ENCODE measurements around the gene COL5A1.

DNA sequence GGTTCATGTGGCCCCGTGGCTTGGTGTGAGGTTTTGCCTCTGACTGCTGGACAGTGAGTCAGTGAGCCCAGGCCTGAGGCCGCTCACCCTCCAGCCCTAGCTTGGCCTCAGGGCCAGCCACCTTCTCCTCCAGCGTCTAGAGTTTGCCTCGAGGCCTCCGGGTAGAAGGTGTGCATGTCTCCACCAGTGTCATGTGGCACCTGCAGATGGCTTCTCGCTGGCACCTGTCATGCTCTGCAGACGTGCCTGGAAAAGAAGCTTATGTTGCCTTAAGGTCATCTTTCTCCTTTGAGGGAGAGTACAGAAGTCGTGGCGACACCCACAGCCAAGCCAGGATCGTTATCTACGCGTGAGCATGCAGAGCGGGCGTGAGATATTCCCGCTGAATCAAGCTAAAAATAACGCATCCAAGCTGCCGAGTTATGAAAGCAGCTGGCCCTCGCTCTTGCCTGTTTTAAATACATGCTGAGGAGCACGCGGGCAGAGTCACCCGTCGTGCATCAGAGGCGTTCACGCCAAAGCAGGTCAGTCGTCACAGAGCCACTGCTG, 159.3 kb downstream of the COL5A1 start:
- TF ChIP-seq RARB (CRISPR knock-in tag; IDR thresholded peaks at IDR 0.05) (no peak), OSR1 (CRISPR knock-in tag; IDR thresholded peaks at IDR 0.05) (no peak)
- TF ChIP-seq, protein P1, sequence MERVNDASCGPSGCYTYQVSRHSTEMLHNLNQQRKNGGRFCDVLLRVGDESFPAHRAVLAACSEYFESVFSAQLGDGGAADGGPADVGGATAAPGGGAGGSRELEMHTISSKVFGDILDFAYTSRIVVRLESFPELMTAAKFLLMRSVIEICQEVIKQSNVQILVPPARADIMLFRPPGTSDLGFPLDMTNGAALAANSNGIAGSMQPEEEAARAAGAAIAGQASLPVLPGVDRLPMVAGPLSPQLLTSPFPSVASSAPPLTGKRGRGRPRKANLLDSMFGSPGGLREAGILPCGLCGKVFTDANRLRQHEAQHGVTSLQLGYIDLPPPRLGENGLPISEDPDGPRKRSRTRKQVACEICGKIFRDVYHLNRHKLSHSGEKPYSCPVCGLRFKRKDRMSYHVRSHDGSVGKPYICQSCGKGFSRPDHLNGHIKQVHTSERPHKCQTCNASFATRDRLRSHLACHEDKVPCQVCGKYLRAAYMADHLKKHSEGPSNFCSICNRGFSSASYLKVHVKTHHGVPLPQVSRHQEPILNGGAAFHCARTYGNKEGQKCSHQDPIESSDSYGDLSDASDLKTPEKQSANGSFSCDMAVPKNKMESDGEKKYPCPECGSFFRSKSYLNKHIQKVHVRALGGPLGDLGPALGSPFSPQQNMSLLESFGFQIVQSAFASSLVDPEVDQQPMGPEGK (CRISPR knock-in tag; IDR thresholded peaks at IDR 0.05; ENCODE audit: borderline replicate concordance), result no peak

All from SK-N-SH treated with all-trans-retinoic acid at 6 μM for 48 hours (cell line).